Astrocyte (in vitro differentiated cells and primary cell): ENCODE data around the gene ZFHX3.

ENCODE experiments used
- EZH2 ChIP-seq: IDR thresholded peaks from 2 replicates; pipeline ENCODE4 v1.6.1; 2012; ENCODE audit warnings: mild to moderate bottlenecking, low read length, inconsistent platforms; ENCODE audit not compliant: insufficient read depth
- TF ChIP-seq, protein P1 (sequence below): IDR thresholded peaks from 2 replicates; pipeline ENCODE4 v1.5.1; 2011; ENCODE audit warnings: low read depth, mild to moderate bottlenecking, inconsistent platforms, low read length, moderate library complexity; ENCODE audit not compliant: insufficient read depth

DNA sequence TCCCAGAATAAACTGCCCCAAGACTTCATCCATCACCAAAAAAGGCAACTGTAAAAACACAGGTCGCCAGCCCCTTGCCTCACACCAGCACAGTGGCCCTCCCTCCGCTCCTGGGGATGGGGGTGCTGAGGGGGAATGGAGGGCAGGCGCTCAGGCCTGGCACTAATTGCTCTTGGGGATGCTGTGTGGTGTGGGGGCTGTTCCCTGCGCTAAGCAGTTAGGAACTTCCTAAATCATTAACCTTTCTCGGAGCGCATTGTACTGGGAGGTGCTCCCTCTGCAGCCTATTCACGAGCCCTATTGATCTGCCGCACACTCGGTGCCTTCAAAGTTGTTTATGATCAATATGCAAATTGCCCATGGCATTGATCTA, 199.9 kb downstream of the ZFHX3 start:
- TF ChIP-seq, protein P1, sequence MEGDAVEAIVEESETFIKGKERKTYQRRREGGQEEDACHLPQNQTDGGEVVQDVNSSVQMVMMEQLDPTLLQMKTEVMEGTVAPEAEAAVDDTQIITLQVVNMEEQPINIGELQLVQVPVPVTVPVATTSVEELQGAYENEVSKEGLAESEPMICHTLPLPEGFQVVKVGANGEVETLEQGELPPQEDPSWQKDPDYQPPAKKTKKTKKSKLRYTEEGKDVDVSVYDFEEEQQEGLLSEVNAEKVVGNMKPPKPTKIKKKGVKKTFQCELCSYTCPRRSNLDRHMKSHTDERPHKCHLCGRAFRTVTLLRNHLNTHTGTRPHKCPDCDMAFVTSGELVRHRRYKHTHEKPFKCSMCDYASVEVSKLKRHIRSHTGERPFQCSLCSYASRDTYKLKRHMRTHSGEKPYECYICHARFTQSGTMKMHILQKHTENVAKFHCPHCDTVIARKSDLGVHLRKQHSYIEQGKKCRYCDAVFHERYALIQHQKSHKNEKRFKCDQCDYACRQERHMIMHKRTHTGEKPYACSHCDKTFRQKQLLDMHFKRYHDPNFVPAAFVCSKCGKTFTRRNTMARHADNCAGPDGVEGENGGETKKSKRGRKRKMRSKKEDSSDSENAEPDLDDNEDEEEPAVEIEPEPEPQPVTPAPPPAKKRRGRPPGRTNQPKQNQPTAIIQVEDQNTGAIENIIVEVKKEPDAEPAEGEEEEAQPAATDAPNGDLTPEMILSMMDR, result no peak
- TF ChIP-seq EZH2, result no peak
